HCT116 (cell line): ENCODE data around the gene OBSCN. TPM values are rescaled to one million over a fixed set of nuclear protein-coding genes. Genes with fewer than 3 reads are reported as not detected.

Experiments used
- ATAC-seq: fragments of 200-7000 bp; cut with Tn5 transposase; 2 replicates; pipeline ENCODE4 v1.9.1; 2020; ENCODE audit warnings: mild to moderate bottlenecking, moderate library complexity
- BruUV-seq: library from RNA; stranded (reverse); fragments of 400-500 nt; replicated peaks from 2 replicates; lab custom pipeline; 2021; lab: Mats Ljungman, UMichigan
- CTCF ChIA-PET: fragments of 300-600 bp; sonication (Branson Sonifier 250); formaldehyde crosslinking; loops from one replicate; lab custom pipeline; 2021; ENCODE audit warnings: antibody characterized with exemption; lab: Charles Lee
- POLR2A ChIA-PET: fragments of 300-600, 350-600 bp; sonication (Branson Sonifier 250); formaldehyde crosslinking; loops from one replicate; lab custom pipeline; 2021; ENCODE audit warnings: antibody characterized with exemption; lab: Charles Lee
- RAD21 ChIA-PET, 2 experiments: fragments of 300-600 bp; sonication (Branson Sonifier 250); formaldehyde crosslinking; loops; one replicate each; lab custom pipeline; 2023; ENCODE audit warnings: low total read pairs in 2 of 2; ENCODE audit not compliant: uncharacterized antibody in 2 of 2, unreplicated experiment in 2 of 2, low non-redundant PET in 1 of 2; lab: Charles Lee
- DNase-seq: peaks from one replicate; pipeline ENCODE4 v3.0.0-alpha.2; 2010; ENCODE audit warnings: low read depth, low spot score
- H2AFZ ChIP-seq: fragments of 200-600 bp; shearing (Covaris generic), sonication (generic); 2 replicates; pipeline ENCODE4 v1.6.1; 2017; ENCODE audit warnings: low read depth, mixed run types, mixed read lengths, antibody characterized with exemption, low read length; ENCODE audit not compliant: poor library complexity, severe bottlenecking
- H3K27ac ChIP-seq: 2 replicates; pipeline ENCODE4 v1.5.1; 2012; ENCODE audit warnings: low read depth, low read length
- H3K27me3 ChIP-seq: fragments of 200-600 bp; sonication (generic); 2 replicates; pipeline ENCODE4 v1.6.1; 2016; ENCODE audit warnings: mixed run types, low read length, mixed read lengths; ENCODE audit not compliant: insufficient read depth
- H3K36me3 ChIP-seq, 2 experiments: fragments of 200-500 bp in 1 of 2; fragments of 200-600 bp in 1 of 2; sonication (Bioruptor generic) in 1 of 2; sonication (generic) in 1 of 2; 2 replicates each; pipeline versions ENCODE4 v1.5.1 to v1.6.1; 2014 to 2016; ENCODE audit warnings: low read length in 2 of 2, inconsistent platforms in 1 of 2, mixed read lengths in 1 of 2, mixed run types in 1 of 2; ENCODE audit not compliant: insufficient read depth in 2 of 2, control insufficient read depth in 1 of 2
- H3K4me1 ChIP-seq, 2 experiments: fragments of 200-600 bp in 1 of 2; sonication (generic) in 1 of 2; 2 replicates each; pipeline versions ENCODE4 v1.5.1 to v1.6.1; 2012 to 2017; ENCODE audit warnings: low read length in 2 of 2, inconsistent platforms in 1 of 2, mild to moderate bottlenecking in 1 of 2, mixed read lengths in 1 of 2, mixed run types in 1 of 2, moderate library complexity in 1 of 2; ENCODE audit not compliant: insufficient read depth in 2 of 2, control insufficient read depth in 1 of 2
- H3K4me2 ChIP-seq: fragments of 200-600 bp; sonication (generic); 2 replicates; pipeline ENCODE4 v1.6.1; 2017; ENCODE audit warnings: mixed run types, low read length, mixed read lengths
- H3K4me3 ChIP-seq, 2 experiments: fragments of 200-600 bp in 1 of 2; sonication (generic) in 1 of 2; replicated peaks in 1 of 2; 2 replicates each; pipeline ENCODE4 v1.5.1; 2011 to 2016; ENCODE audit warnings: low read length in 2 of 2, control low read depth in 1 of 2, low read depth in 1 of 2, mild to moderate bottlenecking in 1 of 2, mixed read lengths in 1 of 2, mixed run types in 1 of 2
- H3K79me2 ChIP-seq: fragments of 200-600 bp; sonication (generic); 2 replicates; pipeline ENCODE4 v1.6.1; 2017; ENCODE audit warnings: mild to moderate bottlenecking, mixed run types, low read length, moderate library complexity, mixed read lengths; ENCODE audit not compliant: insufficient read depth
- H3K9ac ChIP-seq: fragments of 200-600 bp; sonication (generic); 2 replicates; pipeline ENCODE4 v1.6.1; 2016; ENCODE audit warnings: low read length, mixed read lengths
- H3K9me2 ChIP-seq: fragments of 200-600 bp; sonication (generic), shearing (Covaris generic); 2 replicates; pipeline ENCODE4 v1.6.1; 2017; ENCODE audit warnings: mixed run types, mild to moderate bottlenecking, moderate library complexity; ENCODE audit not compliant: insufficient read depth
- H3K9me3 ChIP-seq, 2 experiments: fragments of 200-500 bp in 1 of 2; fragments of 200-600 bp in 1 of 2; sonication (Bioruptor generic) in 1 of 2; sonication (generic) in 1 of 2; 2 replicates each; pipeline ENCODE4 v1.6.1; 2014 to 2017; ENCODE audit warnings: low read length in 2 of 2, mixed read lengths in 2 of 2, inconsistent platforms in 1 of 2, low read depth in 1 of 2, mild to moderate bottlenecking in 1 of 2, mixed run types in 1 of 2, moderate library complexity in 1 of 2; ENCODE audit not compliant: control insufficient read depth in 1 of 2, insufficient read depth in 1 of 2
- H4K20me1 ChIP-seq: fragments of 200-600 bp; sonication (generic), shearing (Covaris generic); 2 replicates; pipeline ENCODE4 v1.6.1; 2017; ENCODE audit warnings: mixed run types, mild to moderate bottlenecking, moderate library complexity; ENCODE audit not compliant: insufficient read depth
- CEBPB ChIP-seq: IDR thresholded peaks from 2 replicates; pipeline ENCODE4 v1.6.1; 2012; ENCODE audit warnings: low read depth
- EGR1 ChIP-seq: IDR thresholded peaks from 2 replicates; pipeline ENCODE4 v1.6.1; 2012; ENCODE audit warnings: low read depth
- EZH2 ChIP-seq: fragments of 200-600 bp; sonication (generic); IDR thresholded peaks from 2 replicates; pipeline ENCODE4 v1.6.1; 2017; ENCODE audit warnings: antibody characterized with exemption, mixed run types
- EZH2phosphoT487 ChIP-seq: fragments of 200-600 bp; IDR thresholded peaks from 2 replicates; pipeline ENCODE4 v1.6.1; 2018; ENCODE audit warnings: antibody characterized with exemption, borderline replicate concordance
- RAD21 ChIP-seq: IDR thresholded peaks from 2 replicates; pipeline ENCODE4 v1.6.1; 2012; ENCODE audit warnings: low read depth, mild to moderate bottlenecking
- REST ChIP-seq: IDR thresholded peaks from 2 replicates; pipeline ENCODE4 v1.6.1; 2012; ENCODE audit warnings: low read depth
- SRF ChIP-seq: IDR thresholded peaks from 2 replicates; pipeline ENCODE4 v1.6.1; 2012; ENCODE audit warnings: low read depth
- ZBTB33 ChIP-seq: IDR thresholded peaks from 2 replicates; pipeline ENCODE4 v1.6.1; 2011; ENCODE audit warnings: mild to moderate bottlenecking, low read length, moderate library complexity; ENCODE audit not compliant: insufficient replicate concordance; ENCODE audit errors: extremely low read depth
- ZNF274 ChIP-seq: fragments of 200-500 bp; sonication (Bioruptor generic); IDR thresholded peaks from 2 replicates; pipeline ENCODE4 v1.6.1; 2014; ENCODE audit warnings: mild to moderate bottlenecking, low read depth, low read length, inconsistent platforms
- intact Hi-C: fragments of 100-400 bp; cut with micrococcal nuclease; formaldehyde crosslinking; loops from 2 replicates; pipeline ENCODE4 v1.10.0; 2022
- total RNA-seq: library from RNA; stranded (reverse); gene quantifications from one replicate; pipeline ENCODE4 v1.2.1, GENCODE V29; 2021; ENCODE audit not compliant: unreplicated experiment
- TF ChIP-seq, protein P1 (sequence below): IDR thresholded peaks from 2 replicates; pipeline ENCODE4 v1.6.1; 2012
- TF ChIP-seq, protein P2 (sequence below), 3 experiments: fragments of 200-600 bp in 1 of 3; sonication (generic) in 1 of 3; IDR thresholded peaks in 2 of 3; conservative IDR thresholded peaks in 1 of 3; 2 replicates each; pipeline ENCODE4 v1.5.1; 2012 to 2017; ENCODE audit warnings: low read depth in 2 of 3, low read length in 2 of 3, antibody characterized with exemption in 1 of 3, borderline replicate concordance in 1 of 3, control low read depth in 1 of 3, mild to moderate bottlenecking in 1 of 3, mixed read lengths in 1 of 3, mixed run types in 1 of 3, moderate library complexity in 1 of 3; ENCODE audit not compliant: insufficient read depth in 1 of 3

OBSCN gene
- total RNA-seq, 1 experiment from 2014 or later, result 16.6 TPM

DNA sequence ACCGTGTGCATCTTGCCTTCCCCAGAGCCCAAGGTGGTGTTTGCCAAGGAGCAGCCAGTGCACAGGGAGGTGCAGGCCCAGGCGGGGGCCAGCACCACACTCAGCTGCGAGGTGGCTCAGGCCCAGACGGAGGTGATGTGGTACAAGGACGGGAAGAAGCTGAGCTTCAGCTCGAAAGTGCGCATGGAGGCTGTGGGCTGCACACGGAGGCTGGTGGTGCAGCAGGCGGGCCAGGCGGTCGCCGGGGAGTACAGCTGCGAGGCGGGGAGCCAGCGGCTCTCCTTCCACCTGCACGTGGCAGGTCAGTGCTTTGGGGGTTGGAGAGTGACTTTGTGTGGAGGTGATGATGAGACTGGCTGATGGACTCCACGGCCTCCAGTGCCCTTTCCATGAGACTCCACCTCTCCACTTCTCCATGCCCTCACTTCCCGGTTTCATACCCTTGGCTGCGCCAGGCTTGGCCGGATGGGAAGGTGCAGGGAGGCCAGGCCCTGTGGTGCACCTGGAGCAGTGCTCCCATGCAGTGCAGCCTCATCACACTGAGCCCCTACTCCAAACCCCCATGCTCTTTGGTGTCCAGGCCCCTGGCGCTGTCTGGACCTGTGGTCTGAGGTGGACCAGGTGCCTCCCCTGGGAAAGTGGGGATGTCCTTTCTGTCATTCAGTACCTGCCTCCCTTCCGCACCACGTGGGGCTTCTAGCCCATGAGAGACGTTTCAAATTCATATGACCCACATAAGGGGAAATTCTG is 49.0 kb downstream of the OBSCN start:
- no TSS peak for BruUV-seq
- H3K36me3 ChIP-seq, result no peaks in the 10 kb centered on the region
- H4K20me1 ChIP-seq, result no peaks in the 10 kb centered on the region
- intact Hi-C loops, result no loop called here
- TF ChIP-seq SRF, result no peak
- no peak for TF ChIP-seq EZH2
- TF ChIP-seq, protein P1, sequence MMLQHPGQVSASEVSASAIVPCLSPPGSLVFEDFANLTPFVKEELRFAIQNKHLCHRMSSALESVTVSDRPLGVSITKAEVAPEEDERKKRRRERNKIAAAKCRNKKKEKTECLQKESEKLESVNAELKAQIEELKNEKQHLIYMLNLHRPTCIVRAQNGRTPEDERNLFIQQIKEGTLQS, result no peak
- no peak for TF ChIP-seq REST
- TF ChIP-seq CEBPB, result no peak
- no peak for TF ChIP-seq ZBTB33
- TF ChIP-seq RAD21, result no peak
- TF ChIP-seq EGR1, result no peak
- TF ChIP-seq ZNF274, result no peak
- TF ChIP-seq, protein P2, sequence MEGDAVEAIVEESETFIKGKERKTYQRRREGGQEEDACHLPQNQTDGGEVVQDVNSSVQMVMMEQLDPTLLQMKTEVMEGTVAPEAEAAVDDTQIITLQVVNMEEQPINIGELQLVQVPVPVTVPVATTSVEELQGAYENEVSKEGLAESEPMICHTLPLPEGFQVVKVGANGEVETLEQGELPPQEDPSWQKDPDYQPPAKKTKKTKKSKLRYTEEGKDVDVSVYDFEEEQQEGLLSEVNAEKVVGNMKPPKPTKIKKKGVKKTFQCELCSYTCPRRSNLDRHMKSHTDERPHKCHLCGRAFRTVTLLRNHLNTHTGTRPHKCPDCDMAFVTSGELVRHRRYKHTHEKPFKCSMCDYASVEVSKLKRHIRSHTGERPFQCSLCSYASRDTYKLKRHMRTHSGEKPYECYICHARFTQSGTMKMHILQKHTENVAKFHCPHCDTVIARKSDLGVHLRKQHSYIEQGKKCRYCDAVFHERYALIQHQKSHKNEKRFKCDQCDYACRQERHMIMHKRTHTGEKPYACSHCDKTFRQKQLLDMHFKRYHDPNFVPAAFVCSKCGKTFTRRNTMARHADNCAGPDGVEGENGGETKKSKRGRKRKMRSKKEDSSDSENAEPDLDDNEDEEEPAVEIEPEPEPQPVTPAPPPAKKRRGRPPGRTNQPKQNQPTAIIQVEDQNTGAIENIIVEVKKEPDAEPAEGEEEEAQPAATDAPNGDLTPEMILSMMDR (IDR thresholded peaks at IDR 0.05 in 2 of 3, conservative IDR thresholded peaks at IDR 0.05 in 1 of 3; ENCODE audit: borderline replicate concordance in 1 of 3, insufficient read depth in 1 of 3, low read depth in 2 of 3, low read length in 2 of 3), result no peak
- no peak for TF ChIP-seq EZH2phosphoT487
- H3K27me3 ChIP-seq, result no peaks in the 10 kb centered on the region
- no peaks in the 10 kb centered on the region for H3K79me2 ChIP-seq
- ChIA-PET CTCF (no interaction called here), RAD21 (no interaction called here), POLR2A (no interaction called here)
- H3K9me2 ChIP-seq, result no peaks in the 10 kb centered on the region
- H3K9me3 ChIP-seq, result 0 out of 4 replicates have a peak, but pooled peaks cover 0 to 1% of the 10 kb centered on the region in 2 experiments
- H3K9ac ChIP-seq, result no peak overlapping the region
- no peaks in the 10 kb centered on the region for H3K4me1 ChIP-seq
- no peak for ATAC-seq
- H2AFZ ChIP-seq, result no peak overlapping the region
- no peak overlapping the region for H3K4me2 ChIP-seq
- no peak overlapping the region for H3K27ac ChIP-seq
- no peak overlapping the region for H3K4me3 ChIP-seq
- no peak for DNase-seq
